Body of pancreas (tissue), 4 donors: Measurements from ENCODE around the gene SIL1. TPM values are rescaled to one million over a fixed set of nuclear protein-coding genes. Genes with fewer than 3 reads are reported as not detected.

Experiments used
- ATAC-seq: fragments of 150-250 bp; one replicate; pipeline ENCODE4 v1.9.1; 2016
- DNase-seq, 4 donors: peaks; one replicate each; pipeline ENCODE4 v3.0.0-alpha.2; 2019
- H3K27ac ChIP-seq, 4 donors: fragments of 200-600 bp; sonication (generic); 1 replicate in 3 of 4; 2 replicates in 1 of 4; pipeline versions ENCODE4 v1.5.1 to v1.6.1; 2016 to 2019; ENCODE audit warnings: mild to moderate bottlenecking in 1 of 4, mixed read lengths in 1 of 4, moderate library complexity in 1 of 4
- H3K27me3 ChIP-seq, 2 donors: fragments of 200-600 bp; sonication (generic); one replicate each; pipeline ENCODE4 v1.6.0; 2016; ENCODE audit warnings: mild to moderate bottlenecking in 1 of 2
- H3K36me3 ChIP-seq, 2 donors: fragments of 200-600 bp; sonication (generic); replicated peaks in 1 of 2; 2 replicates each; pipeline ENCODE4 v1.5.1; 2016; ENCODE audit warnings: low read depth in 2 of 2; ENCODE audit not compliant: insufficient read depth in 1 of 2
- H3K4me1 ChIP-seq: fragments of 200-600 bp; sonication (generic); one replicate; pipeline ENCODE4 v1.6.0; 2016
- H3K4me3 ChIP-seq, 2 donors: fragments of 200-600 bp; sonication (generic); 1 replicate in 1 of 2; 2 replicates in 1 of 2; pipeline ENCODE4 v1.5.1; 2016 to 2019
- H3K9me3 ChIP-seq, 3 donors: fragments of 200-600 bp; sonication (generic); 1 replicate in 2 of 3; 2 replicates in 1 of 3; pipeline ENCODE4 v1.5.1; 2016
- CTCF ChIP-seq, 7 experiments: fragments of 450-650 bp in 4 of 7; fragments of 200-600 bp in 3 of 7; sonication (generic) in 3 of 7; IDR thresholded peaks; one replicate each; pipeline ENCODE4 v1.5.1; 2016 to 2019; ENCODE audit warnings: antibody characterized with exemption in 7 of 7
- POLR2A ChIP-seq, 3 donors: fragments of 450-650 bp; IDR thresholded peaks; one replicate each; pipeline ENCODE4 v1.6.1; 2016; ENCODE audit warnings: antibody characterized with exemption in 3 of 3, mild to moderate bottlenecking in 2 of 3
- WGBS, 2 donors: methylation state at CpG; one replicate each; pipeline ENCODE4 v1.1.5; 2017; 5-methylcytosine and 5-hydroxymethylcytosine counted together
- intact Hi-C: fragments of 100-400 bp; cut with DNase I; formaldehyde crosslinking; loops from one replicate; pipeline ENCODE4 v1.15.1; 2023
- total RNA-seq, 2 donors: library from RNA; depleted of rRNA; stranded (reverse); fragments of >200 nt; gene quantifications; one replicate each; pipeline ENCODE4 v1.1.0, GENCODE V29; 2016

Gene SIL1
- total RNA-seq, 2 donors from 2014 or later, result 57.6 to 124 TPM

DNA sequence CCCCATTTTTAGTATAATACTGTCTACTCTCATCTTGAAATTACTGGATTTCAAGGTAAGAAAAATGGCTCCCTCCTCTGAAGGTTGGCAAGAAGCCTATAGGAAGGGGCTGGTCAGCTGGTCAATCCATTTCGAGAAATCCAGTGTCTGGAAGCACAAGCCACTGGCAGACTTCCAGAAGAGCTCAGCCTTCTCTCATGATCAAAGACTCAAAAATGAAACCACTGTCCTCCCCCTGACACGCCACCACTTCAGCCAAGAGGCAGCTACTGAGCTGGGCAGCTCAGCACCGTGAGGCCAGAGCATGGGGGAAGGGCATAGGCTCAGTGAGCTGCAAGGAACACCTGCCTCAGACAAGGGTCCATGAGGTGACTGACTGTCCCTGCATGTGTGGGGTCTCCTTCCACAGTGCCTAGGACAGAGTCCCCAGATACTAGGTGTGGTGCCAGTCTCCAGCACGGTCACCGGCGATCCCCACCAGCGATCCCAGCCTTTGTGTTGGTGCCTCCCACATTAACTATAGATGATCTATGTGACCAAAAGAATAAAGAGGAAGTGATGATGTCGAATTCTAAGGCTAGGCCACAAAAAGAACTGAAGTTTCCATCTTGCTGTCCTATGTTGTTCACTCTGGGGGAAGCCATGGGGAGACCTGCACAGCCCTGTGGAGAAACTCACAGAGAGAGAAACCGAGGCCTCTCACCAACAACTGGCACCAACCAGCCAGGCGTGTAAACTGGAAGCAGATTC, 222.9 kb downstream of the SIL1 start:
- H3K4me3 ChIP-seq, result no peak overlapping the region
- WGBS, 2 donors, result 78% methylated on average over 10 of the region's 10 CpGs
- intact Hi-C loops, result no loop called here
- DNase-seq (peak in 3 of 4 donors; percentile 44 to 50 (median 48)), ATAC-seq (no peak)
- H3K27me3 ChIP-seq, result no peaks in the 10 kb centered on the region
- no peaks in the 10 kb centered on the region for H3K9me3 ChIP-seq
- TF ChIP-seq POLR2A (IDR thresholded peaks at IDR 0.05), result no peak
- TF ChIP-seq CTCF (IDR thresholded peaks at IDR 0.05), result no peak
- H3K4me1 ChIP-seq, result peaks cover 49% of the 10 kb centered on the region
- peak overlapping the region; percentile 52 to 80 (median 68) for H3K27ac ChIP-seq
- H3K36me3 ChIP-seq, result no peaks in the 10 kb centered on the region

DNA sequence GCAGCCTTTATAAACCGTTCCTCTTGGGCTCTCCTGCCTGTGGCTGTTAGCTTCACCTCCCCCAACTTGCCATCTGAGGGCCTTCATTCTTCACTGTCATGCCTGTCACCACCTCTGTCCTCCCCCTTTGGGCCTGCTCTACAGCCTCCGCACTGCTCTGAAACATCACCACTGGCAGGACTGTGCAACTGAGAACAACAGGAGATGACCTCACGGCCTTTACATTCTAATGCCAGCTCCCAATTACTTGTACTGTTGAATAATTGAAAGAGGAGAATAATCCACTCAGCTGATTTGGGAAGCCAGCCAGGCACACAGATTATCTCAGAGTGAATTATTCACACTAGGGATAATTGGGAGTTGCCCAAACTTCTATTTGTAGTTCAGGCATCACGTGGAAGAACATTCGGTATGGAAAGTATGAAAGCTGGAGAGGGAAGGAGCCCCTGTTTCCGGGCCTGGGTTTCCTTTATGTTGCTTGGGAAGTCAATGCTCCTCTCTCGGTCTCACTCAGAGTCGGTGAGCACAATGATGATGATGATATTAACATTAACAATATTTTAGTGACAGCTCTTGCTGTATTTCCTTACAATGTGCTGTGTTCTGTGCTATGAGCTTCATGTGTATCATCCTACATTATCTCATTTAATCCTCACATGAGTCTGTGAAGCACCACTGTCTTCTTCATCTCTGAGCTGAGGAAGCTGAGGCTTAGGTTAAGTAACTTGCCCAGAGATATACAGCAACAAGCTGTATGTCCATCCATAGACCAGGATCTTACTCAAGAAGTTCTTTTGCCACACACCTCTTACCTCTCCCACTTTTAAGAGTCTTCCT, 223.7 kb downstream of the SIL1 start:
- intact Hi-C loops, result no loop called here
- peaks cover 58% of the 10 kb centered on the region for H3K4me1 ChIP-seq

GRCh38 chr5:138972836-138973235, 225.3 kb downstream of the SIL1 start:
- ATAC-seq (peak; percentile 41), DNase-seq (peak; percentile 71 to 80 (median 76))
- Histone ChIP-seq H3K27me3 (no peaks in the 10 kb centered on the region), H3K4me1 (peaks cover 74% of the 10 kb centered on the region), H3K27ac (peak overlapping the region; percentile 77 to 85 (median 82)), H3K9me3 (no peaks in the 10 kb centered on the region), H3K36me3 (no peaks in the 10 kb centered on the region), H3K4me3 (no peak overlapping the region)
- 40 to 42% methylated on average over 4 of the region's 4 CpGs for WGBS, 2 donors
- TF ChIP-seq CTCF (IDR thresholded peaks at IDR 0.05) (peak; percentile 23 to 68 (median 62)), POLR2A (IDR thresholded peaks at IDR 0.05) (no peak)
- intact Hi-C loops, result no loop called here

More for the DNA sequence above, 223.7 kb downstream of the SIL1 start:
- DNase-seq (peak; percentile 75 to 89 (median 82)), ATAC-seq (peak; percentile 51)
- H3K4me3 ChIP-seq, result no peak overlapping the region
- no peaks in the 10 kb centered on the region for H3K9me3 ChIP-seq
- no peaks in the 10 kb centered on the region for H3K36me3 ChIP-seq
- no peak for TF ChIP-seq CTCF (IDR thresholded peaks at IDR 0.05)
- no peak for TF ChIP-seq POLR2A (IDR thresholded peaks at IDR 0.05)
- peak overlapping the region; percentile 52 to 80 (median 68) for H3K27ac ChIP-seq
- H3K27me3 ChIP-seq, result no peaks in the 10 kb centered on the region
- WGBS, 2 donors, result 18 to 30% methylated on average over 8 of the region's 8 CpGs

GRCh38 chr5:138972230-138972629, 225.9 kb downstream of the SIL1 start:
- intact Hi-C loops, result no loop called here
- TF ChIP-seq CTCF (IDR thresholded peaks at IDR 0.05) (no peak), POLR2A (IDR thresholded peaks at IDR 0.05) (no peak)
- Histone ChIP-seq H3K4me3 (no peak overlapping the region), H3K27ac (peak overlapping the region; percentile 77 to 85 (median 82)), H3K9me3 (no peaks in the 10 kb centered on the region), H3K36me3 (no peaks in the 10 kb centered on the region), H3K27me3 (no peaks in the 10 kb centered on the region), H3K4me1 (peaks cover 80% of the 10 kb centered on the region)
- ATAC-seq (no peak), DNase-seq (peak in 1 of 4 donors; percentile 31)
- WGBS, 2 donors, result 38 to 67% methylated on average over 1 of the region's 1 CpG
